Gastroesophageal sphincter (tissue), 3 donors: Measurements from ENCODE around the gene LYRM4.

Source experiments
- CTCF ChIP-seq, 4 experiments: fragments of 200-600 bp in 2 of 4; fragments of 450-650 bp in 2 of 4; sonication (generic) in 1 of 4; IDR thresholded peaks; one replicate each; pipeline ENCODE4 v1.5.1; 2017 to 2019; ENCODE audit warnings: antibody characterized with exemption in 4 of 4, mild to moderate bottlenecking in 2 of 4, moderate library complexity in 2 of 4
- POLR2A ChIP-seq, 2 donors: fragments of 450-650 bp; IDR thresholded peaks; one replicate each; pipeline ENCODE4 v1.6.1; 2017; ENCODE audit warnings: antibody characterized with exemption in 2 of 2, mild to moderate bottlenecking in 2 of 2, moderate library complexity in 1 of 2
- POLR2AphosphoS5 ChIP-seq: sonication (generic); formaldehyde crosslinking; IDR thresholded peaks from one replicate; pipeline ENCODE4 v1.6.1; 2017; ENCODE audit warnings: antibody characterized with exemption

- no peak for TF ChIP-seq CTCF (IDR thresholded peaks at IDR 0.05)
- TF ChIP-seq POLR2A (IDR thresholded peaks at IDR 0.05): no peak
- TF ChIP-seq POLR2AphosphoS5: no peak
Observed at GRCh38 chr6:5178806-5179205, 81.9 kb downstream of the LYRM4 start.
